ENCODE measurements around the gene RAD50. TPM values are rescaled to one million over a fixed set of nuclear protein-coding genes. Genes with fewer than 3 reads are reported as not detected.
"Not testable (repeated sequence)": the region's sequence is repeated elsewhere in the genome, so short reads cannot be mapped to it uniquely, and the experiment has no call there.

Gene RAD50
- total RNA-seq, 1 donor from 2014 or later: 33.2 TPM

DNA sequence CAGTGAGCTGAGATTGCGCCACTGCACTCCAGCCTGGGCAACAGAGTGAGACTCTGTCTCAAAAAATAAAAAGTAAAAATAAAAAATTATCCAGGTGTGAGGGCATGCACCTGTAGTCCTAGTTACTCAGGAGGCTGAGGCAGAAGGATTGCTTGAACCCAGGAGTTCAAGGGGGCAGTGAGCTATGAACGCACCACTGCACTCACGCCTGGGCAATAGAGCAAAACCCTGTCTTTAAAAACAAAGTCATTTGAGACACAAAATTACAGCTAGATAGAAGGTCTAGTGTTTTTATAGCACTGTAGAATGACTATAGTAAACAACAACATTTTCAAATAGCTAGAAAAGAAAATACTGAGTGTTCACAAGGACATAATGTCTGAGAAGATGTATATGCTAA lies 133.4 kb downstream of the RAD50 start:
- no peak overlapping the region for H3K27ac ChIP-seq
- no peak overlapping the region for H3K4me3 ChIP-seq
- DNase-seq (no peak), ATAC-seq (no peak)
- no peaks in the 10 kb centered on the region for H3K27me3 ChIP-seq (ENCODE audit: low read depth)
- no peaks in the 10 kb centered on the region for H3K4me1 ChIP-seq
- H3K9me3 ChIP-seq: no peaks in the 10 kb centered on the region
- TF ChIP-seq, protein P1, sequence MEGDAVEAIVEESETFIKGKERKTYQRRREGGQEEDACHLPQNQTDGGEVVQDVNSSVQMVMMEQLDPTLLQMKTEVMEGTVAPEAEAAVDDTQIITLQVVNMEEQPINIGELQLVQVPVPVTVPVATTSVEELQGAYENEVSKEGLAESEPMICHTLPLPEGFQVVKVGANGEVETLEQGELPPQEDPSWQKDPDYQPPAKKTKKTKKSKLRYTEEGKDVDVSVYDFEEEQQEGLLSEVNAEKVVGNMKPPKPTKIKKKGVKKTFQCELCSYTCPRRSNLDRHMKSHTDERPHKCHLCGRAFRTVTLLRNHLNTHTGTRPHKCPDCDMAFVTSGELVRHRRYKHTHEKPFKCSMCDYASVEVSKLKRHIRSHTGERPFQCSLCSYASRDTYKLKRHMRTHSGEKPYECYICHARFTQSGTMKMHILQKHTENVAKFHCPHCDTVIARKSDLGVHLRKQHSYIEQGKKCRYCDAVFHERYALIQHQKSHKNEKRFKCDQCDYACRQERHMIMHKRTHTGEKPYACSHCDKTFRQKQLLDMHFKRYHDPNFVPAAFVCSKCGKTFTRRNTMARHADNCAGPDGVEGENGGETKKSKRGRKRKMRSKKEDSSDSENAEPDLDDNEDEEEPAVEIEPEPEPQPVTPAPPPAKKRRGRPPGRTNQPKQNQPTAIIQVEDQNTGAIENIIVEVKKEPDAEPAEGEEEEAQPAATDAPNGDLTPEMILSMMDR (IDR thresholded peaks at IDR 0.05): no peak
- H3K36me3 ChIP-seq: no peaks in the 10 kb centered on the region
- intact Hi-C loops (cut with DNase I): no loop called here

DNA sequence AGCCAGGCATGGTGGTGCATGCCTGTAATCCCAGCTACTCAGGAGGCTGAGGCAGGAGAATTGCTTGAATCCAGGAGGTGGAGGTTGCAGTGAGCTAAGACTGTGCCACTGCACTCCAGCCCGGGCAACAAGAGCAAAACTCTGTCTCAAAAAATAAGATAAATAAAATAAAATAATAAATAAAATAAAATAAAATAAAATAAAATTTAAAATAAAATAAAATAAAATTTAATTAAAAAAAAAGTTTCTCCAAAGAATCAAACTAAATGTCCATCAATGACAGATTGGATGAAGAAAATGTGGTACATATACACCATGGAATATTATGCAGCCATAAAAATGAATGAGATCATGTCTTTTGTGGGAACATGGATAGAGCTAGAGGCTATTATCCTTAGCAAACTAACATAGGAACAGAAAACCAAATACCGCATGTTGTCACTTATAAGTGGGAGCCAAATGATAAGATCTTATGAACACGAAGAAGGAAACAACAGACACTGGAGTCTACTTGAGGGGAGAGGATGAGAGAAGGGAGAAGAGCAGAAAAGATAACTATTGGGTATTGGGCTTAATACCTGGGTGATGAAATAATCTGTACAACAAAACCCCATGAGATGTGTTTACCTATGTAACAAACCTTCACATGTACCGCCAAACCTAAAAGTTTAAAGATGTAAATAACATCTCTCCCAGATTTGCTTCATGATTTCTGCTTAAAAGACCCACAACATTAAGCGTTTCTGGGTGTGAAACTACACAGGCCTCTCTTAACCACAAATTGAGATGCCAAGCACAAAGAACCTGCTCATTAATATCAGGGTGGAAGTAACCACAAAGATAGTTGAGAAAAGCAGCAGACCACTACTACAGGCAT lies 135.2 kb downstream of the RAD50 start:
- not testable (repeated sequence) for ATAC-seq

DNA sequence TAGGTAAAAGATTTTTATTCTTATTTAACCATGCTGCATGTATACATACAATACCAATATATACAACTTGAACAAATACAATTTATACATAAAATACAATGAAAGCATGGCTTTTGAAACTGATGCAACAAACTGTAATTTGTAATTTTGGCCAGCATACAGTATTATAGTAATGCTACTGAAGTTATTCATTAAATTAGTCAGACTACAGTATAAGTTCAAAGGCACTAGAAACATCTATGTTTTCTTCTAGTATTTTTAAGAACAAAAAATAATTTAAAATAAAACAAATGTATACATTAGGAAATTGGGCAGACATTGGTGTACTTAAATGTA lies 135.8 kb downstream of the RAD50 start:
- Histone ChIP-seq H3K4me3 (no peak overlapping the region), H3K27ac (no peak overlapping the region), H3K4me1 (no peaks in the 10 kb centered on the region), H3K27me3 (ENCODE audit: low read depth) (no peaks in the 10 kb centered on the region), H3K36me3 (no peaks in the 10 kb centered on the region), H3K9me3 (no peaks in the 10 kb centered on the region)
- ATAC-seq (no peak), DNase-seq (no peak)
- intact Hi-C loops (cut with DNase I): no loop called here
- TF ChIP-seq, protein P1 (IDR thresholded peaks at IDR 0.05): no peak

More for the DNA sequence above, 135.2 kb downstream of the RAD50 start:
- intact Hi-C loops (cut with DNase I); DNase-seq; H3K4me1 ChIP-seq; H3K27me3 ChIP-seq (ENCODE audit: low read depth); H3K4me3 ChIP-seq; H3K9me3 ChIP-seq; H3K27ac ChIP-seq; H3K36me3 ChIP-seq: not testable (repeated sequence)

Other genes with a start within 250 kb of the RAD50 start
- gene SLC22A5, start 187.3 kb upstream of the RAD50 start, total RNA-seq: 12.6 TPM
- gene IRF1, start 66.2 kb upstream of the RAD50 start, total RNA-seq: 81.2 TPM
- gene IL5, start 13.5 kb upstream of the RAD50 start, total RNA-seq: not detected
- gene IL13, start 101.2 kb downstream of the RAD50 start, total RNA-seq: not detected
- not detected for gene IL4, start 117.0 kb downstream of the RAD50 start, total RNA-seq
- 10.8 TPM for gene KIF3A, start 180.6 kb downstream of the RAD50 start, total RNA-seq
- gene CCNI2, start 190.4 kb downstream of the RAD50 start, total RNA-seq: 1.1 TPM
- 32.8 TPM for gene SEPTIN8, start 220.3 kb downstream of the RAD50 start, total RNA-seq